Hepatocyte (in vitro differentiated cells): ENCODE measurements around the gene MSMO1. TPM values are rescaled to one million over a fixed set of nuclear protein-coding genes. Genes with fewer than 3 reads are reported as not detected.

Experiments
- DNase-seq: peaks from one replicate; pipeline ENCODE4 v3.0.0-alpha.2; 2016; ENCODE audit warnings: low spot score
- H2AFZ ChIP-seq: fragments of 200-600 bp; sonication (generic); 2 replicates; pipeline ENCODE4 v1.6.0; 2016; ENCODE audit warnings: antibody characterized with exemption, mild to moderate bottlenecking
- H3K27ac ChIP-seq: fragments of 200-600 bp; sonication (generic); 2 replicates; pipeline ENCODE4 v1.5.1; 2016; ENCODE audit warnings: mild to moderate bottlenecking
- H3K27me3 ChIP-seq: fragments of 200-600 bp; sonication (generic); 2 replicates; pipeline ENCODE4 v1.6.1; 2016
- H3K36me3 ChIP-seq: fragments of 200-600 bp; sonication (generic); replicated peaks from 2 replicates; pipeline ENCODE4 v1.5.1; 2016; ENCODE audit warnings: low read depth; ENCODE audit not compliant: insufficient read depth
- H3K4me1 ChIP-seq: fragments of 200-600 bp; sonication (generic); 2 replicates; pipeline ENCODE4 v1.5.1; 2016; ENCODE audit warnings: mild to moderate bottlenecking, moderate library complexity; ENCODE audit not compliant: insufficient read depth
- H3K4me2 ChIP-seq: fragments of 200-600 bp; sonication (generic); 2 replicates; pipeline ENCODE4 v1.6.0; 2016
- H3K4me3 ChIP-seq: fragments of 200-600 bp; sonication (generic); 2 replicates; pipeline ENCODE4 v1.5.1; 2016; ENCODE audit warnings: mild to moderate bottlenecking
- H3K79me2 ChIP-seq: fragments of 200-600 bp; sonication (generic); 2 replicates; pipeline ENCODE4 v1.6.0; 2017; ENCODE audit warnings: mild to moderate bottlenecking
- H3K9me2 ChIP-seq: fragments of 200-600 bp; sonication (generic); replicated peaks from 2 replicates; pipeline ENCODE4 v1.6.0; 2017; ENCODE audit warnings: mild to moderate bottlenecking; ENCODE audit not compliant: insufficient read depth
- H3K9me3 ChIP-seq: fragments of 200-600 bp; sonication (generic); 2 replicates; pipeline ENCODE4 v1.5.1; 2016; ENCODE audit warnings: low read depth, mild to moderate bottlenecking
- H4K20me1 ChIP-seq: fragments of 200-600 bp; sonication (generic); 2 replicates; pipeline ENCODE4 v1.6.0; 2016; ENCODE audit warnings: mild to moderate bottlenecking; ENCODE audit not compliant: insufficient read depth, poor library complexity, severe bottlenecking
- CTCF ChIP-seq: fragments of 200-600 bp; sonication (generic); IDR thresholded peaks from 2 replicates; pipeline ENCODE4 v1.5.1; 2016; ENCODE audit warnings: antibody characterized with exemption, mild to moderate bottlenecking; ENCODE audit not compliant: poor library complexity
- EZH2 ChIP-seq: fragments of 200-600 bp; sonication (generic); IDR thresholded peaks from 2 replicates; pipeline ENCODE4 v1.6.1; 2016; ENCODE audit warnings: antibody characterized with exemption, mild to moderate bottlenecking, borderline replicate concordance
- EZH2phosphoT487 ChIP-seq: fragments of 200-600 bp; sonication (generic); IDR thresholded peaks from one replicate; pipeline ENCODE4 v1.6.1; 2018; ENCODE audit warnings: antibody characterized with exemption, mild to moderate bottlenecking, low read depth, moderate library complexity; ENCODE audit not compliant: unreplicated experiment, severe bottlenecking
- WGBS: methylation state at CpG from one replicate; pipeline ENCODE4 v1.1.6; 2016; ENCODE audit warnings: low lambda C conversion rate; ENCODE audit errors: missing lambda C conversion rate; 5-methylcytosine and 5-hydroxymethylcytosine counted together
- polyA plus RNA-seq: library from polyadenylated mRNA; unstranded; fragments of >200 nt; fragmentation: Nextera tagmentation; extraction: Ambion mirVana; gene quantifications from 2 replicates; pipeline ENCODE4 v1.2.1, GENCODE V29; 2016
- total RNA-seq: library from RNA; depleted of rRNA; stranded (reverse); fragments of >200 nt; gene quantifications from 2 replicates; pipeline ENCODE4 v1.2.3, GENCODE V29; 2014

MSMO1 gene
- total and polyA plus RNA-seq, 2 experiments from 2014 or later = 391 to 747 TPM

GRCh38 chr4:165293927-165294649 is 33.4 kb upstream of the MSMO1 start:
- H3K9me2 ChIP-seq = no peaks in the 10 kb centered on the region
- WGBS = 77% methylated on average over 2 of the region's 2 CpGs
- no peak overlapping the region for H2AFZ ChIP-seq
- no peaks in the 10 kb centered on the region for H4K20me1 ChIP-seq
- no peaks in the 10 kb centered on the region for H3K36me3 ChIP-seq
- no peaks in the 10 kb centered on the region for H3K27me3 ChIP-seq
- H3K27ac ChIP-seq = no peak overlapping the region
- no peak overlapping the region for H3K4me2 ChIP-seq
- no peaks in the 10 kb centered on the region for H3K79me2 ChIP-seq
- H3K9me3 ChIP-seq = no peaks in the 10 kb centered on the region
- H3K4me3 ChIP-seq = no peak overlapping the region
- DNase-seq = no peak
- peaks cover under 1% of the 10 kb centered on the region for H3K4me1 ChIP-seq
- TF ChIP-seq EZH2phosphoT487 = no peak
- TF ChIP-seq CTCF = no peak
- no peak for TF ChIP-seq EZH2

- no peak for DNase-seq
- H3K36me3 ChIP-seq = no peaks in the 10 kb centered on the region
- no peak overlapping the region for H3K27ac ChIP-seq
- no peaks in the 10 kb centered on the region for H3K9me2 ChIP-seq
- H4K20me1 ChIP-seq = no peaks in the 10 kb centered on the region
- H3K4me2 ChIP-seq = no peak overlapping the region
- H3K4me1 ChIP-seq = no peaks in the 10 kb centered on the region
- H2AFZ ChIP-seq = no peak overlapping the region
- H3K79me2 ChIP-seq = no peaks in the 10 kb centered on the region
- H3K27me3 ChIP-seq = no peaks in the 10 kb centered on the region
- H3K9me3 ChIP-seq = no peaks in the 10 kb centered on the region
- TF ChIP-seq EZH2 = no peak
- TF ChIP-seq CTCF = no peak
- no peak for TF ChIP-seq EZH2phosphoT487
- no peak overlapping the region for H3K4me3 ChIP-seq
- 67% methylated on average over 5 of the region's 5 CpGs for WGBS
These were observed 32.6 kb upstream of the MSMO1 start for GRCh38 chr4:165294907-165295306.

GRCh38 chr4:165297626-165298025 is 29.8 kb upstream of the MSMO1 start:
- Histone ChIP-seq H3K4me2 (no peak overlapping the region), H3K27me3 (no peaks in the 10 kb centered on the region), H3K27ac (no peak overlapping the region), H3K9me3 (no peaks in the 10 kb centered on the region), H2AFZ (no peak overlapping the region), H3K36me3 (no peaks in the 10 kb centered on the region), H3K79me2 (no peaks in the 10 kb centered on the region), H3K4me3 (no peak overlapping the region), H4K20me1 (no peaks in the 10 kb centered on the region), H3K9me2 (no peaks in the 10 kb centered on the region), H3K4me1 (no peaks in the 10 kb centered on the region)
- no peak for TF ChIP-seq CTCF
- DNase-seq = no peak
- WGBS = 97% methylated on average over 8 of the region's 8 CpGs
